WTC11 (cell line): ENCODE data around the gene UNC13C. TPM values are rescaled to one million over a fixed set of nuclear protein-coding genes. Genes with fewer than 3 reads are reported as not detected.

Experiments used
- ATAC-seq: fragments of 200-7000 bp; cut with Tn5 transposase; 2 replicates; pipeline ENCODE4 v1.10.0; 2021; ENCODE audit warnings: mild to moderate bottlenecking, moderate library complexity
- CTCF ChIA-PET: fragments of 300-600 bp; sonication (Branson Sonifier 250); formaldehyde crosslinking; loops from one replicate; lab custom pipeline; 2021; ENCODE audit warnings: antibody characterized with exemption; lab: Charles Lee
- POLR2A ChIA-PET: fragments of 350-600 bp; sonication (Branson Sonifier 250); formaldehyde crosslinking; loops from one replicate; lab custom pipeline; 2021; ENCODE audit warnings: antibody characterized with exemption; lab: Charles Lee
- DNase-seq: peaks from one replicate; pipeline ENCODE4 v3.0.0; 2021; ENCODE audit warnings: low spot score
- H3K27ac Mint-ChIP-seq: 2 replicates; pipeline ENCODE4 v1.8.0; 2021; ENCODE audit warnings: mixed read lengths
- H3K27me3 Mint-ChIP-seq: 2 replicates; pipeline ENCODE4 v1.8.0; 2021; ENCODE audit warnings: low read depth, mild to moderate bottlenecking, moderate library complexity, mixed read lengths
- H3K36me3 Mint-ChIP-seq: 2 replicates; pipeline ENCODE4 v1.8.0; 2021; ENCODE audit warnings: mixed read lengths
- H3K4me1 Mint-ChIP-seq: 2 replicates; pipeline ENCODE4 v1.8.0; 2022; ENCODE audit warnings: mixed read lengths
- H3K4me3 Mint-ChIP-seq: 2 replicates; pipeline ENCODE4 v1.8.0; 2021; ENCODE audit warnings: mild to moderate bottlenecking, moderate library complexity, mixed read lengths
- H3K9me3 Mint-ChIP-seq: 2 replicates; pipeline ENCODE4 v1.8.0; 2021; ENCODE audit warnings: mixed read lengths
- ARID4B ChIP-seq: sonication (generic); formaldehyde crosslinking; IDR thresholded peaks from 2 replicates; pipeline ENCODE4 v1.8.0; 2023; ENCODE audit warnings: missing genetic modification reagents, mild to moderate bottlenecking, borderline replicate concordance
- ATF1 ChIP-seq: sonication (generic); formaldehyde crosslinking; IDR thresholded peaks from 2 replicates; pipeline ENCODE4 v1.8.1; 2023; ENCODE audit warnings: mild to moderate bottlenecking, moderate library complexity, missing genetic modification reagents
- ATF2 ChIP-seq: sonication (generic); formaldehyde crosslinking; IDR thresholded peaks from 2 replicates; pipeline ENCODE4 v1.8.1; 2022; ENCODE audit warnings: low read depth, missing genetic modification reagents, borderline replicate concordance
- FOXK1 ChIP-seq: sonication (generic); formaldehyde crosslinking; IDR thresholded peaks from 2 replicates; pipeline ENCODE4 v1.8.0; 2022; ENCODE audit warnings: mild to moderate bottlenecking, moderate library complexity, missing genetic modification reagents
- FOXP4 ChIP-seq: sonication (generic); formaldehyde crosslinking; IDR thresholded peaks from 2 replicates; pipeline ENCODE4 v1.8.0; 2022; ENCODE audit warnings: mild to moderate bottlenecking, missing genetic modification reagents
- GABPB1 ChIP-seq: sonication (generic); formaldehyde crosslinking; IDR thresholded peaks from 2 replicates; pipeline ENCODE4 v1.8.1; 2023; ENCODE audit warnings: mild to moderate bottlenecking, missing genetic modification reagents
- GRHL2 ChIP-seq: fragments of 250-450 bp; sonication (Bioruptor Pico); IDR thresholded peaks from 2 replicates; pipeline ENCODE4 v1.8.0; 2022; ENCODE audit warnings: mild to moderate bottlenecking, moderate library complexity; ENCODE audit not compliant: insufficient replicate concordance, severe bottlenecking
- GTF2I ChIP-seq: fragments of 250-450 bp; sonication (Bioruptor Pico); conservative IDR thresholded peaks from 2 replicates; pipeline ENCODE4 v1.4.0; 2021; ENCODE audit warnings: mild to moderate bottlenecking
- JAZF1 ChIP-seq: fragments of 250-450 bp; sonication (Bioruptor Pico); IDR thresholded peaks from 2 replicates; pipeline ENCODE4 v1.9.0; 2021; ENCODE audit warnings: moderate library complexity, mild to moderate bottlenecking, inconsistent platforms
- NFATC4 ChIP-seq: fragments of 250-450 bp; sonication (Bioruptor Pico); IDR thresholded peaks from 2 replicates; pipeline ENCODE4 v1.9.0; 2021; ENCODE audit warnings: mild to moderate bottlenecking
- RELA ChIP-seq: sonication (generic); formaldehyde crosslinking; IDR thresholded peaks from 2 replicates; pipeline ENCODE4 v1.8.1; 2022; ENCODE audit warnings: missing genetic modification reagents, mild to moderate bottlenecking, borderline replicate concordance
- TEAD1 ChIP-seq: sonication (generic); formaldehyde crosslinking; IDR thresholded peaks from 2 replicates; pipeline ENCODE4 v1.8.0; 2022; ENCODE audit warnings: mild to moderate bottlenecking, missing genetic modification reagents
- TP53 ChIP-seq: sonication (generic); formaldehyde crosslinking; IDR thresholded peaks from 2 replicates; pipeline ENCODE4 v1.8.1; 2023; ENCODE audit warnings: mild to moderate bottlenecking, missing genetic modification reagents
- ZBTB43 ChIP-seq: sonication (generic); formaldehyde crosslinking; IDR thresholded peaks from 2 replicates; pipeline ENCODE4 v1.8.1; 2023; ENCODE audit warnings: mild to moderate bottlenecking, missing genetic modification reagents
- ZNF138 ChIP-seq: sonication (generic); formaldehyde crosslinking; conservative IDR thresholded peaks from 2 replicates; pipeline ENCODE4 v1.8.1; 2022; ENCODE audit warnings: mild to moderate bottlenecking, moderate library complexity, missing genetic modification reagents
- ZNF219 ChIP-seq: sonication (generic); formaldehyde crosslinking; IDR thresholded peaks from 2 replicates; pipeline ENCODE4 v1.8.0; 2023; ENCODE audit warnings: missing genetic modification reagents, mild to moderate bottlenecking, borderline replicate concordance
- ZNF416 ChIP-seq: fragments of 250-450 bp; sonication (Bioruptor Pico); IDR thresholded peaks from 2 replicates; pipeline ENCODE4 v1.9.0; 2021; ENCODE audit warnings: mild to moderate bottlenecking, inconsistent platforms
- total RNA-seq: library from RNA; stranded (reverse); gene quantifications from 3 replicates; pipeline ENCODE4 v1.2.3, GENCODE V29; 2021
- TF ChIP-seq, protein P1 (sequence below): fragments of 200-600 bp; IDR thresholded peaks from 2 replicates; pipeline ENCODE4 v1.8.0; 2022; ENCODE audit warnings: antibody characterized with exemption
- TF ChIP-seq, protein P2 (sequence below): sonication (generic); formaldehyde crosslinking; IDR thresholded peaks from 2 replicates; pipeline ENCODE4 v1.8.0; 2022; ENCODE audit warnings: mild to moderate bottlenecking, missing genetic modification reagents
- TF ChIP-seq, protein P3 (sequence below): sonication (generic); formaldehyde crosslinking; IDR thresholded peaks from 2 replicates; pipeline ENCODE4 v1.8.1; 2023; ENCODE audit warnings: mild to moderate bottlenecking, missing genetic modification reagents, moderate library complexity

The UNC13C gene
- total RNA-seq, 1 experiment from 2014 or later = 0.07 TPM

GRCh38 chr15:54131410-54131809 is 153.2 kb downstream of the UNC13C start:
- DNase-seq = no peak
- no peak overlapping the region for H3K4me3 Mint-ChIP-seq
- no peaks in the 10 kb centered on the region for H3K36me3 Mint-ChIP-seq
- CTCF ChIA-PET = no interaction called here
- no peaks in the 10 kb centered on the region for H3K27me3 Mint-ChIP-seq
- peaks cover 10% of the 10 kb centered on the region for H3K9me3 Mint-ChIP-seq
- no peak for ATAC-seq
- TF ChIP-seq FOXP4 (CRISPR knock-in tag) = no peak
- no peak for TF ChIP-seq ZNF138 (CRISPR knock-in tag)
- TF ChIP-seq, protein P1, sequence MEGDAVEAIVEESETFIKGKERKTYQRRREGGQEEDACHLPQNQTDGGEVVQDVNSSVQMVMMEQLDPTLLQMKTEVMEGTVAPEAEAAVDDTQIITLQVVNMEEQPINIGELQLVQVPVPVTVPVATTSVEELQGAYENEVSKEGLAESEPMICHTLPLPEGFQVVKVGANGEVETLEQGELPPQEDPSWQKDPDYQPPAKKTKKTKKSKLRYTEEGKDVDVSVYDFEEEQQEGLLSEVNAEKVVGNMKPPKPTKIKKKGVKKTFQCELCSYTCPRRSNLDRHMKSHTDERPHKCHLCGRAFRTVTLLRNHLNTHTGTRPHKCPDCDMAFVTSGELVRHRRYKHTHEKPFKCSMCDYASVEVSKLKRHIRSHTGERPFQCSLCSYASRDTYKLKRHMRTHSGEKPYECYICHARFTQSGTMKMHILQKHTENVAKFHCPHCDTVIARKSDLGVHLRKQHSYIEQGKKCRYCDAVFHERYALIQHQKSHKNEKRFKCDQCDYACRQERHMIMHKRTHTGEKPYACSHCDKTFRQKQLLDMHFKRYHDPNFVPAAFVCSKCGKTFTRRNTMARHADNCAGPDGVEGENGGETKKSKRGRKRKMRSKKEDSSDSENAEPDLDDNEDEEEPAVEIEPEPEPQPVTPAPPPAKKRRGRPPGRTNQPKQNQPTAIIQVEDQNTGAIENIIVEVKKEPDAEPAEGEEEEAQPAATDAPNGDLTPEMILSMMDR = no peak
- TF ChIP-seq, protein P2, sequence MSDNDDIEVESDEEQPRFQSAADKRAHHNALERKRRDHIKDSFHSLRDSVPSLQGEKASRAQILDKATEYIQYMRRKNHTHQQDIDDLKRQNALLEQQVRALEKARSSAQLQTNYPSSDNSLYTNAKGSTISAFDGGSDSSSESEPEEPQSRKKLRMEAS = no peak
- no peak for TF ChIP-seq ATF1 (CRISPR knock-in tag)
- no peak for TF ChIP-seq FOXK1
- TF ChIP-seq ZNF416 (CRISPR knock-in tag) = no peak
- TF ChIP-seq ZBTB43 (CRISPR knock-in tag) = no peak
- POLR2A ChIA-PET = no interaction called here
- no peak overlapping the region for H3K27ac Mint-ChIP-seq
- H3K4me1 Mint-ChIP-seq = no peaks in the 10 kb centered on the region

DNA sequence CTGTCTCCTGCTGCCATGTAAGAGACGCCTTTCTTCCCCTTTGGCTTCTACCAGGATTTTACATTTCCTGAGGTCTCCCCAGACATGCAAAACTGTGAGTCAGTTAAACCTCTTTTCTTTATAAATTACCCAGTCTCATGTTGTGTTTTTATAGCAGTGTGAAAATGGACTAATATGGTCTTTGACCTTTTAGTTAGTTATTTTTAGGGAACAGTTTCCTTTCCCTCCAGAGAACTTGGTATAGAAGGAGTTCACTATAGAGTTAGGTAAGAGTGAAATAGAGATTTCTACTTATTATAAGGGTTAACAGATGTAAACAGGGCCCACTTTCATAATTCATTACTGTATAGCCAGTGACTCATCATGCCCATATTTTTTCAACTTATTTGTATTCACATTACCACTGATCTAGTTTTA is 170.9 kb downstream of the UNC13C start:
- no peak for ATAC-seq
- POLR2A ChIA-PET = no interaction called here
- no peaks in the 10 kb centered on the region for H3K9me3 Mint-ChIP-seq
- no peak for TF ChIP-seq TP53 (CRISPR knock-in tag)
- TF ChIP-seq, protein P1 = no peak
- no peak for TF ChIP-seq NFATC4 (CRISPR knock-in tag)
- TF ChIP-seq GABPB1 (CRISPR knock-in tag) = no peak
- TF ChIP-seq TEAD1 (CRISPR knock-in tag) = no peak
- no peak for TF ChIP-seq ZNF219 (CRISPR knock-in tag)
- TF ChIP-seq RELA = no peak
- no peak for TF ChIP-seq ZBTB43 (CRISPR knock-in tag)
- TF ChIP-seq JAZF1 = no peak
- no peak for TF ChIP-seq GTF2I (CRISPR knock-in tag)
- no peak for TF ChIP-seq ARID4B
- TF ChIP-seq, protein P3, sequence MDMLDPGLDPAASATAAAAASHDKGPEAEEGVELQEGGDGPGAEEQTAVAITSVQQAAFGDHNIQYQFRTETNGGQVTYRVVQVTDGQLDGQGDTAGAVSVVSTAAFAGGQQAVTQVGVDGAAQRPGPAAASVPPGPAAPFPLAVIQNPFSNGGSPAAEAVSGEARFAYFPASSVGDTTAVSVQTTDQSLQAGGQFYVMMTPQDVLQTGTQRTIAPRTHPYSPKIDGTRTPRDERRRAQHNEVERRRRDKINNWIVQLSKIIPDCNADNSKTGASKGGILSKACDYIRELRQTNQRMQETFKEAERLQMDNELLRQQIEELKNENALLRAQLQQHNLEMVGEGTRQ (CRISPR knock-in tag) = no peak
- no peak for TF ChIP-seq GRHL2 (CRISPR knock-in tag)
- TF ChIP-seq ATF2 (CRISPR knock-in tag) = no peak

More for the DNA sequence above, 170.9 kb downstream of the UNC13C start:
- Mint-ChIP-seq H3K36me3 (no peaks in the 10 kb centered on the region), H3K4me3 (no peak overlapping the region), H3K27me3 (no peaks in the 10 kb centered on the region), H3K27ac (no peak overlapping the region), H3K4me1 (no peaks in the 10 kb centered on the region)
- CTCF ChIA-PET = no interaction called here
- DNase-seq = no peak
